Kidney (tissue), 14 donors: ENCODE measurements around the gene MAGEE1. TPM values are rescaled to one million over a fixed set of nuclear protein-coding genes. Genes with fewer than 3 reads are reported as not detected.

ENCODE experiments used
- DNase-seq, 5 donors: peaks; one replicate each; pipeline ENCODE4 v3.0.0-alpha.2; 2013 to 2020
- FAIRE-seq: peaks from 2 replicates; lab custom pipeline; 2012; peaks lifted over from hg19 to GRCh38; lab: Jason Lieb, UNC
- H3K27ac ChIP-seq, 2 donors: one replicate each; pipeline ENCODE4 v1.7.0; 2013; ENCODE audit warnings: low read depth in 2 of 2, low read length in 2 of 2, inconsistent platforms in 1 of 2
- H3K27me3 ChIP-seq: one replicate; pipeline ENCODE4 v1.7.1; 2013; ENCODE audit warnings: low read length, inconsistent platforms; ENCODE audit not compliant: control insufficient read depth, insufficient read depth
- H3K36me3 ChIP-seq, 3 donors: one replicate each; pipeline versions ENCODE4 v1.7.0 to v1.7.1; 2013; ENCODE audit warnings: low read length in 3 of 3, control low read depth in 1 of 3, inconsistent platforms in 1 of 3; ENCODE audit not compliant: insufficient read depth in 3 of 3, control insufficient read depth in 2 of 3
- H3K4me1 ChIP-seq, 3 donors: one replicate each; pipeline versions ENCODE4 v1.7.0 to v1.7.1; 2013; ENCODE audit warnings: low read length in 3 of 3, inconsistent platforms in 1 of 3, low read depth in 1 of 3; ENCODE audit not compliant: control insufficient read depth in 2 of 3, insufficient read depth in 2 of 3
- H3K4me3 ChIP-seq, 3 donors: one replicate each; pipeline versions ENCODE4 v1.7.0 to v1.8.1; 2013; ENCODE audit warnings: low read length in 3 of 3, control low read depth in 1 of 3, inconsistent platforms in 1 of 3
- H3K9ac ChIP-seq, 3 donors: one replicate each; pipeline versions ENCODE4 v1.7.0 to v1.7.1; 2013; ENCODE audit warnings: low read length in 3 of 3, control low read depth in 1 of 3, inconsistent platforms in 1 of 3
- H3K9me3 ChIP-seq, 3 donors: one replicate each; pipeline versions ENCODE4 v1.7.0 to v1.7.1; 2013; ENCODE audit warnings: low read length in 3 of 3, control low read depth in 1 of 3, inconsistent platforms in 1 of 3; ENCODE audit not compliant: control insufficient read depth in 2 of 3, insufficient read depth in 1 of 3
- intact Hi-C: fragments of 100-400 bp; cut with DNase I; formaldehyde crosslinking; loops from one replicate; pipeline ENCODE4 v1.11.1; 2022
- polyA plus RNA-seq: library from polyadenylated mRNA; stranded (reverse); fragments of 350-450 nt; fragmentation: Illumina TruSeq; extraction: RNeasy Lipid Tissue Mini Kit (QIAGEN cat#74804); gene quantifications from one replicate; pipeline ENCODE4 v1.2.3, GENCODE V29; 2014; ENCODE audit warnings: low read depth, low replicate concordance; ENCODE audit not compliant: insufficient read depth
- total RNA-seq: library from RNA; stranded (reverse); fragmentation: NEBNext Ultra II Directional; extraction: Animal tissue kit (Norgen Biotek cat#: 25700); gene quantifications from one replicate; pipeline ENCODE4 v1.2.1, GENCODE V29; 2021
- TF ChIP-seq, protein P1 (sequence below): IDR thresholded peaks from 3 replicates; pipeline ENCODE4 v1.5.1; 2012; ENCODE audit warnings: mild to moderate bottlenecking, moderate library complexity, borderline replicate concordance; ENCODE audit not compliant: insufficient read depth; ENCODE audit errors: extremely low read depth
- donor health status: control.
- donor health status: control.
- donor health status: control.
- donor health status: control.
- donor health status: control.
- donor health status: DM: yes; HTN: yes; CAD: no.
- donor health status: Normal renal cell carcinoma (clear cell type).

The MAGEE1 gene
- total and polyA plus RNA-seq, 2 donors from 2014 or later, result 3.0 to 4.3 TPM

DNA sequence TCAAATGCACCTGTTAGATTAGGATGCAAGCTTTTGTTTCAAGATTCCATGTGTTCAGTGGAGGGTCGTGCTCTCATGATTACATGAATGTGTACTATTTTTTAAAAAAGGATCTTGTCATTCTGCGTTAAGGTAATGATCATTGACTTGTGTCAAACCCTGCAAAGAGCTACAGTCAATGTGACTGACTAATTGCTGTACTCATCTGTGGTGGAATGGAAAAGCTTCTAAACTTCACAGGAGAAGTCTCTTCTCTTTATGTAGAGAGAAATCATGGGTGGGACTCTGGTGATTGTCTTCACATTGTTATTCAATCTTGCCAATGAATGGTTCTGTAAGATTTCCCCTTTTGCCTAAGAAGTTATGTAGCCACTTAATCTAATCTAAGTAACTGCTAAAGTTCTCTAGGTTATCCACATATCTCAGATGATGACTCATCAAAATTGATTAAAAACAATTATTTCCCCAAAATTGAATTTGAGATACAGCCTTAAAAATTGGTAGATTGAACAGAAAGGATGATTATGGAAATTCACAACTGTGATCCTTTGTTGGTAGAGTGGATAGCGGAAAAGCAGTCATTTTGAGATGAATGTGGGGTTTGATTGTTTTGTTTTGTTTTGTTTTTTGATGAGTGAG, 6.7 kb downstream of the MAGEE1 start:
- H3K27ac ChIP-seq, result no peak overlapping the region
- FAIRE-seq, result no peak

DNA sequence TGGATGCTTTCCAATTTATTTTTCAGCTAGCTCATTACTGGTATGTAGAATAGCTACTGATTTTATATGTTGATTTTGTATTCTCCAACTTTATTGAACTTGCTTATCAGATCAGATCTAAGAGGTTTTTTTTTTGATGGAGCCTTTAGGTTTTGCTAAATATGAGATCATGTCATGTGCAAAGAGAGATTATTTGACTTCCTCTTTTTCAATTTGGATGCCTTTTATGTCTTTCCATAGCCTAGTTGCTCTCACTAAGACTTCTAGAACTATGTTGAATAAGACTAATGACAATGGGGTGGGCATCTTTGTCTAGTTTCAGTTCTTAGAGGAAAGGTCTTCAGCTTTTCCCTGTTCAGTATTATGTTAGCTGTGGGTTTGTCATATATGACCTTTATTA, 11.7 kb downstream of the MAGEE1 start:
- no peak overlapping the region for H3K9ac ChIP-seq
- DNase-seq (no peak), FAIRE-seq (no peak)
- no peak overlapping the region for H3K4me3 ChIP-seq
- TF ChIP-seq, protein P1, sequence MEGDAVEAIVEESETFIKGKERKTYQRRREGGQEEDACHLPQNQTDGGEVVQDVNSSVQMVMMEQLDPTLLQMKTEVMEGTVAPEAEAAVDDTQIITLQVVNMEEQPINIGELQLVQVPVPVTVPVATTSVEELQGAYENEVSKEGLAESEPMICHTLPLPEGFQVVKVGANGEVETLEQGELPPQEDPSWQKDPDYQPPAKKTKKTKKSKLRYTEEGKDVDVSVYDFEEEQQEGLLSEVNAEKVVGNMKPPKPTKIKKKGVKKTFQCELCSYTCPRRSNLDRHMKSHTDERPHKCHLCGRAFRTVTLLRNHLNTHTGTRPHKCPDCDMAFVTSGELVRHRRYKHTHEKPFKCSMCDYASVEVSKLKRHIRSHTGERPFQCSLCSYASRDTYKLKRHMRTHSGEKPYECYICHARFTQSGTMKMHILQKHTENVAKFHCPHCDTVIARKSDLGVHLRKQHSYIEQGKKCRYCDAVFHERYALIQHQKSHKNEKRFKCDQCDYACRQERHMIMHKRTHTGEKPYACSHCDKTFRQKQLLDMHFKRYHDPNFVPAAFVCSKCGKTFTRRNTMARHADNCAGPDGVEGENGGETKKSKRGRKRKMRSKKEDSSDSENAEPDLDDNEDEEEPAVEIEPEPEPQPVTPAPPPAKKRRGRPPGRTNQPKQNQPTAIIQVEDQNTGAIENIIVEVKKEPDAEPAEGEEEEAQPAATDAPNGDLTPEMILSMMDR, result no peak
- H3K27ac ChIP-seq, result no peak overlapping the region
- intact Hi-C loops, result no loop called here
- H3K36me3 ChIP-seq, result no peaks in the 10 kb centered on the region
- H3K27me3 ChIP-seq, result no peaks in the 10 kb centered on the region
- H3K4me1 ChIP-seq, result no peaks in the 10 kb centered on the region
- no peaks in the 10 kb centered on the region for H3K9me3 ChIP-seq

More for the DNA sequence above, 6.7 kb downstream of the MAGEE1 start:
- TF ChIP-seq, protein P1, result no peak
- H3K4me3 ChIP-seq, result no peak overlapping the region
- H3K9me3 ChIP-seq, result no peaks in the 10 kb centered on the region
- intact Hi-C loops, result no loop called here
- DNase-seq, result no peak
- H3K4me1 ChIP-seq, result no peaks in the 10 kb centered on the region
- no peaks in the 10 kb centered on the region for H3K27me3 ChIP-seq
- no peak overlapping the region for H3K9ac ChIP-seq
- H3K36me3 ChIP-seq, result peaks cover 0 to 2% (median 0%) of the 10 kb centered on the region in 3 donors

DNA sequence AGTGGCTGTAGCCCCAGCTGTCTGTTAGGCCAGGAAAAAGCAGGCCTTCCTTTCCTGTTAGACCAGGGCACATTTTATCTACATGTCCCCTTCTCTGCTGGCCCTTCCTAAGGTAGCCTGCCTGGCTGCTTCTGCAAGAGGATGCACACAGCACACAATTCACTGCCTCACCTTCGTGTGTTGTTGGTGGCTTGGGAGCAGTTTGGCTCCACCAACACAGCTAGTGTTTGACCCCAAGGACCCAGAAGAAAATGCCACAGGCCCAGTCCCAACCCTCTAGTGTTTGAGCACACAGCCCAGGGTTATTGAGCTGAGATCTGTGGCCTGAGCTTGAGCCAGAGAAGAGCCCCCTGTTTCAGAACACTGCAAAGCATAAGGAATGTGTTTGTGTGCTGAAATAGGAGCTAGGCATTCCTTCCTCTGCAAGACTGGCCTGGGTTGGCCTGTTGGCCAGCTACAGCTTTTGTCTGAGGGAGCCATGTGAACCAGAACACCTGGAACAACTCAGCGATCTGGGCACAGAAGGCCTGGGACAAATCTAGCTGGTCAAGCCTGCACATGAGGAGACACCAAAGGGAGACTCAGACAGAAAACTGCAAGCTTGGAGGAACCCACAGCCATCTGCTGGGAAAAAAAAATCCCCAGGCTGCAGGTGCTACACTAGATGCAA, 26.4 kb downstream of the MAGEE1 start:
- H3K4me1 ChIP-seq, result no peaks in the 10 kb centered on the region
- H3K9ac ChIP-seq, result no peak overlapping the region
- no peak overlapping the region for H3K27ac ChIP-seq
- DNase-seq (no peak), FAIRE-seq (no peak)
- H3K4me3 ChIP-seq, result no peak overlapping the region
- intact Hi-C loops, result no loop called here
- TF ChIP-seq, protein P1, result no peak
- H3K27me3 ChIP-seq, result no peaks in the 10 kb centered on the region
- H3K9me3 ChIP-seq, result no peaks in the 10 kb centered on the region
- no peaks in the 10 kb centered on the region for H3K36me3 ChIP-seq
